IMR-90 (cell line): Measurements from ENCODE around the gene VAMP7. TPM values are rescaled to one million over a fixed set of nuclear protein-coding genes. Genes with fewer than 3 reads are reported as not detected.
A peak's percentile ranks its signal among the peaks of the same experiment; 100 is the strongest.

Experiments
- ATAC-seq: fragments of 200-7000 bp; cut with Tn5 transposase; 2 replicates; pipeline ENCODE4 v1.9.1; 2020; ENCODE audit warnings: low read depth, mild to moderate bottlenecking, moderate library complexity
- BruUV-seq: library from RNA; stranded (reverse); fragments of 400-500 nt; replicated peaks from 2 replicates; lab custom pipeline; 2021; lab: Mats Ljungman, UMichigan
- CTCF ChIA-PET: fragments of 300-600 bp; formaldehyde crosslinking; extraction: SDS; loops from one replicate; lab custom pipeline; 2021; ENCODE audit warnings: antibody characterized with exemption; lab: Yijun Ruan, JAX
- POLR2A ChIA-PET: fragments of 300-600 bp; sonication (Branson Sonifier 250); formaldehyde crosslinking; loops from one replicate; lab custom pipeline; 2022; ENCODE audit warnings: antibody characterized with exemption; ENCODE audit not compliant: unreplicated experiment; lab: Charles Lee
- DNase-seq: peaks from one replicate; pipeline ENCODE4 v3.0.0; 2013
- H2AFZ ChIP-seq: replicated peaks from 2 replicates; pipeline ENCODE3; 2013; ENCODE audit warnings: low read length, mild to moderate bottlenecking; ENCODE audit not compliant: poor library complexity
- H2AK5ac ChIP-seq: 2 replicates; pipeline ENCODE4 v1.6.1; 2013; ENCODE audit warnings: low read depth, low read length, inconsistent platforms
- H2AK9ac ChIP-seq: replicated peaks from 2 replicates; pipeline ENCODE3; 2013; ENCODE audit warnings: mild to moderate bottlenecking, low read depth, low read length, moderate library complexity; ENCODE audit not compliant: poor library complexity
- H2BK120ac ChIP-seq: 2 replicates; pipeline ENCODE4 v1.6.1; 2013; ENCODE audit warnings: low read depth, low read length, inconsistent platforms
- H2BK15ac ChIP-seq: 3 replicates; pipeline ENCODE4 v1.6.1; 2013; ENCODE audit warnings: low read depth, low read length, inconsistent platforms
- H2BK20ac ChIP-seq: 2 replicates; pipeline ENCODE4 v1.6.1; 2013; ENCODE audit warnings: low read depth, mild to moderate bottlenecking, inconsistent platforms, low read length, moderate library complexity
- H2BK5ac ChIP-seq: 2 replicates; pipeline ENCODE4 v1.6.1; 2013; ENCODE audit warnings: mild to moderate bottlenecking, low read depth, low read length, inconsistent platforms; ENCODE audit not compliant: poor library complexity, severe bottlenecking
- H3K14ac ChIP-seq: replicated peaks from 2 replicates; pipeline ENCODE4 v1.6.1; 2013; ENCODE audit warnings: low read depth, low read length, inconsistent platforms
- H3K18ac ChIP-seq: 2 replicates; pipeline ENCODE4 v1.6.1; 2013; ENCODE audit warnings: low read depth, low read length, control low read depth
- H3K23ac ChIP-seq: 2 replicates; pipeline ENCODE4 v1.6.1; 2013; ENCODE audit warnings: low read depth, low read length, inconsistent platforms
- H3K27ac ChIP-seq: 2 replicates; pipeline ENCODE4 v1.5.1; 2013; ENCODE audit warnings: mild to moderate bottlenecking, control low read depth, low read length; ENCODE audit not compliant: insufficient read depth
- H3K27me3 ChIP-seq: 2 replicates; pipeline ENCODE4 v1.6.1; 2013; ENCODE audit warnings: low read length; ENCODE audit not compliant: control insufficient read depth, insufficient read depth
- H3K36me3 ChIP-seq: 2 replicates; pipeline ENCODE4 v1.6.1; 2013; ENCODE audit warnings: low read length, mixed read lengths; ENCODE audit not compliant: control insufficient read depth, insufficient read depth
- H3K4ac ChIP-seq: 2 replicates; pipeline ENCODE4 v1.6.1; 2013; ENCODE audit warnings: low read depth, low read length, inconsistent platforms
- H3K4me1 ChIP-seq: 2 replicates; pipeline ENCODE4 v1.6.1; 2013; ENCODE audit warnings: low read length, mixed read lengths; ENCODE audit not compliant: control insufficient read depth, insufficient read depth
- H3K4me2 ChIP-seq: 2 replicates; pipeline ENCODE4 v1.6.1; 2013; ENCODE audit warnings: low read depth, mild to moderate bottlenecking, control low read depth, low read length, moderate library complexity
- H3K4me3 ChIP-seq: 2 replicates; pipeline ENCODE4 v1.5.1; 2013; ENCODE audit warnings: low read depth, mild to moderate bottlenecking, control low read depth, low read length, moderate library complexity; ENCODE audit not compliant: insufficient read depth
- H3K56ac ChIP-seq: 2 replicates; pipeline ENCODE4 v1.6.1; 2013; ENCODE audit warnings: low read length, inconsistent platforms; ENCODE audit not compliant: insufficient read depth; ENCODE audit errors: extremely low read depth
- H3K79me1 ChIP-seq, 2 experiments: 2 replicates each; pipeline ENCODE4 v1.6.1; 2013; ENCODE audit warnings: low read length in 2 of 2, inconsistent platforms in 1 of 2, low read depth in 1 of 2
- H3K9ac ChIP-seq: 2 replicates; pipeline ENCODE4 v1.6.1; 2013; ENCODE audit warnings: low read depth, low read length, control low read depth
- H3K9me1 ChIP-seq: 2 replicates; pipeline ENCODE4 v1.6.1; 2013; ENCODE audit warnings: low read length, inconsistent platforms; ENCODE audit not compliant: insufficient read depth
- H3K9me3 ChIP-seq: 2 replicates; pipeline ENCODE4 v1.6.1; 2013; ENCODE audit warnings: low read length; ENCODE audit not compliant: control insufficient read depth, insufficient read depth
- H4K20me1 ChIP-seq: 2 replicates; pipeline ENCODE4 v1.6.1; 2013; ENCODE audit warnings: low read length, inconsistent platforms; ENCODE audit not compliant: insufficient read depth
- H4K5ac ChIP-seq: 2 replicates; pipeline ENCODE4 v1.6.1; 2013; ENCODE audit warnings: mild to moderate bottlenecking, low read depth, low read length, control low read depth
- H4K8ac ChIP-seq, 2 experiments: 2 replicates each; pipeline ENCODE4 v1.6.1; 2013; ENCODE audit warnings: low read depth in 2 of 2, low read length in 2 of 2, control low read depth in 1 of 2, inconsistent platforms in 1 of 2
- H4K91ac ChIP-seq: 2 replicates; pipeline ENCODE4 v1.6.1; 2013; ENCODE audit warnings: low read depth, low read length, inconsistent platforms; ENCODE audit not compliant: insufficient read depth
- NFE2L2 ChIP-seq: fragments of 150-350 bp; IDR thresholded peaks from 2 replicates; pipeline ENCODE4 v1.6.1; 2016; ENCODE audit warnings: low read depth, mild to moderate bottlenecking, low read length
- WGBS, 2 experiments: methylation state at CpG; one replicate each; pipeline versions ENCODE4 v1.1.5 to v1.1.7; 2013; ENCODE audit warnings: missing lambda C conversion rate in 2 of 2; ENCODE audit not compliant: insufficient read length in 1 of 2; ENCODE audit errors: extremely low coverage in 2 of 2; 5-methylcytosine and 5-hydroxymethylcytosine counted together
- dilution Hi-C: fragments of 300-500 bp; cut with HindIII; formaldehyde crosslinking; loops from one replicate; pipeline ENCODE4 v1.14.3; 2018; ENCODE audit warnings: low sequenced_read_pairs; ENCODE audit not compliant: unreplicated experiment
- in situ Hi-C: fragments of 300-500 bp; cut with MboI; formaldehyde crosslinking; loops from 3 replicates; pipeline ENCODE4 v1.14.3; 2019; ENCODE audit warnings: low sequenced_read_pairs, inconsistent platforms, mixed read lengths
- intact Hi-C: fragments of 100-400 bp; cut with micrococcal nuclease; formaldehyde crosslinking; loops from 2 replicates; pipeline ENCODE4 v1.10.0; 2022
- polyA plus RNA-seq, 3 experiments: library from polyadenylated mRNA; depleted of rRNA; stranded (reverse); fragments of >200 nt; gene quantifications; 2 replicates each; pipeline ENCODE4 v1.2.3, GENCODE V29; 2012; ENCODE audit warnings: low replicate concordance in 1 of 3
- total RNA-seq: library from RNA; depleted of rRNA; stranded (reverse); fragments of >200 nt; gene quantifications from 2 replicates; pipeline ENCODE4 v1.2.3, GENCODE V29; 2012
- TF ChIP-seq, protein P1 (sequence below): conservative IDR thresholded peaks from 2 replicates; pipeline ENCODE4 v1.5.1; 2012; ENCODE audit warnings: mild to moderate bottlenecking, low read depth, low read length, improper control_type of control experiment

The VAMP7 gene
- total and polyA plus RNA-seq, 2 of the 4 experiments (the other 2 are of a cell fraction): 21.7 to 39.1 TPM

DNA sequence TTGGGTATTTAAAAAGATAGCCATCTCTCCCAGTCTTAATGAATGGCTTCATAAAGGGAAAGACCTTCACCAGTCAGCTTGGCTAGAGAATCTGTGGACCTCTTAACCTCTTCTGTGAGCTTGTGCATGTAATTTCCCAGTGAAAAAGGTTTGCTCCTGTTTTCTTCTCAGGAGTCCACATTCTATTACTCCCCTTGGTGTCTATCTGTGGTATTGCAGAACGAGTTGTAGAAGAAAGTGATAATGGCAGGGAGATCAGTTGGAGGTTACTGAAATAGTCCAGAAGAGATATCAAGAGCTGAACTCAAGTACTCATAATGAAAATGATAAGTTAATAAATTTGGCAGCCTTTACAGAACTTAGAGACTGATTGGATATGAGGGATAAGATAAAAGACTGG is 16.5 kb upstream of the VAMP7 start:
- DNase-seq: no peak
- BruUV-seq: no TSS peak

More for the DNA sequence above, 16.5 kb upstream of the VAMP7 start:
- Histone ChIP-seq H3K18ac (no peak overlapping the region), H3K36me3 (no peaks in the 10 kb centered on the region), H3K9me3 (peaks cover 4% of the 10 kb centered on the region; the same call in 1 of the 2 replicates), H3K27me3 (no peaks in the 10 kb centered on the region), H2BK120ac (no peak overlapping the region), H3K79me1 (no peaks in the 10 kb centered on the region), H3K4me3 (no peak overlapping the region), H4K91ac (no peak overlapping the region), H2AK5ac (no peak overlapping the region), H3K9me1 (no peaks in the 10 kb centered on the region), H3K56ac (no peak overlapping the region), H3K23ac (no peak overlapping the region), H3K9ac (no peak overlapping the region), H3K4me2 (no peak overlapping the region), H3K14ac (no peak overlapping the region), H2BK20ac (no peak overlapping the region), H3K4me1 (no peaks in the 10 kb centered on the region), H2BK15ac (no peak overlapping the region), H2AK9ac (no peak overlapping the region), H3K4ac (no peak overlapping the region), H4K5ac (no peak overlapping the region), H4K20me1 (no peaks in the 10 kb centered on the region), H3K27ac (no peak overlapping the region), H4K8ac (no peak overlapping the region), H2AFZ (no peak overlapping the region), H2BK5ac (no peak overlapping the region)
- ChIA-PET CTCF (no interaction called here), POLR2A (no interaction called here)
- intact Hi-C loops: no loop called here
- TF ChIP-seq NFE2L2: no peak
- TF ChIP-seq, protein P1, sequence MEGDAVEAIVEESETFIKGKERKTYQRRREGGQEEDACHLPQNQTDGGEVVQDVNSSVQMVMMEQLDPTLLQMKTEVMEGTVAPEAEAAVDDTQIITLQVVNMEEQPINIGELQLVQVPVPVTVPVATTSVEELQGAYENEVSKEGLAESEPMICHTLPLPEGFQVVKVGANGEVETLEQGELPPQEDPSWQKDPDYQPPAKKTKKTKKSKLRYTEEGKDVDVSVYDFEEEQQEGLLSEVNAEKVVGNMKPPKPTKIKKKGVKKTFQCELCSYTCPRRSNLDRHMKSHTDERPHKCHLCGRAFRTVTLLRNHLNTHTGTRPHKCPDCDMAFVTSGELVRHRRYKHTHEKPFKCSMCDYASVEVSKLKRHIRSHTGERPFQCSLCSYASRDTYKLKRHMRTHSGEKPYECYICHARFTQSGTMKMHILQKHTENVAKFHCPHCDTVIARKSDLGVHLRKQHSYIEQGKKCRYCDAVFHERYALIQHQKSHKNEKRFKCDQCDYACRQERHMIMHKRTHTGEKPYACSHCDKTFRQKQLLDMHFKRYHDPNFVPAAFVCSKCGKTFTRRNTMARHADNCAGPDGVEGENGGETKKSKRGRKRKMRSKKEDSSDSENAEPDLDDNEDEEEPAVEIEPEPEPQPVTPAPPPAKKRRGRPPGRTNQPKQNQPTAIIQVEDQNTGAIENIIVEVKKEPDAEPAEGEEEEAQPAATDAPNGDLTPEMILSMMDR: 0 out of 2 replicates have a peak, but pooled peaks have one; percentile 4
- in situ Hi-C loops: no loop called here
- no peak for ATAC-seq
- dilution Hi-C loops: no loop called here
- no CpG with 5 or more reads among the region's 1 CpG for WGBS, 2 experiments
